Endothelial cell of umbilical vein (primary cell): Measurements from ENCODE around the gene GAB1. TPM values are rescaled to one million over a fixed set of nuclear protein-coding genes. Genes with fewer than 3 reads are reported as not detected.
A peak's percentile ranks its signal among the peaks of the same experiment; 100 is the strongest.

Source experiments
- BruUV-seq: library from RNA; stranded (reverse); fragments of 400-500 nt; replicated peaks from 2 replicates; lab custom pipeline; 2021; lab: Mats Ljungman, UMichigan
- CTCF ChIA-PET: fragments of 300-600, 350-600 bp; sonication (Branson Sonifier 250); formaldehyde crosslinking; loops from one replicate; lab custom pipeline; 2021; ENCODE audit warnings: antibody characterized with exemption, inconsistent platforms; lab: Charles Lee
- POLR2A ChIA-PET: fragments of 300-600, 350-600 bp; sonication (Branson Sonifier 250); formaldehyde crosslinking; loops from one replicate; lab custom pipeline; 2021; ENCODE audit warnings: antibody characterized with exemption, inconsistent platforms; lab: Charles Lee
- DNase-seq: peaks from one replicate; pipeline ENCODE4 v3.0.0-alpha.2; 2011; ENCODE audit warnings: low read depth, low spot score
- FAIRE-seq: peaks from 2 replicates; lab custom pipeline; 2011; peaks lifted over from hg19 to GRCh38; lab: Jason Lieb, UNC
- H2AFZ ChIP-seq: 2 replicates; pipeline ENCODE4 v1.6.0; 2012; ENCODE audit warnings: low read depth, low read length, control low read depth, inconsistent platforms
- H3K27ac ChIP-seq: 2 replicates; pipeline ENCODE4 v1.5.1; 2011; ENCODE audit warnings: low read depth, mild to moderate bottlenecking, control low read depth, low read length, moderate library complexity; ENCODE audit not compliant: insufficient read depth
- H3K27me3 ChIP-seq, 2 experiments: 2 replicates each; pipeline versions ENCODE4 v1.6.0 to v1.6.1; 2011; ENCODE audit warnings: low read length in 2 of 2, mixed read lengths in 1 of 2; ENCODE audit not compliant: control insufficient read depth in 2 of 2, insufficient read depth in 2 of 2
- H3K36me3 ChIP-seq, 2 experiments: 2 replicates in 1 of 2; 3 replicates in 1 of 2; pipeline ENCODE4 v1.5.1; 2011; ENCODE audit warnings: low read length in 2 of 2, mild to moderate bottlenecking in 1 of 2, moderate library complexity in 1 of 2; ENCODE audit not compliant: control insufficient read depth in 2 of 2, insufficient read depth in 2 of 2; ENCODE audit errors: extremely low read depth in 1 of 2
- H3K4me1 ChIP-seq: 3 replicates; pipeline ENCODE4 v1.5.1; 2011; ENCODE audit warnings: mild to moderate bottlenecking, low read length; ENCODE audit not compliant: control insufficient read depth, insufficient read depth; ENCODE audit errors: extremely low read depth
- H3K4me2 ChIP-seq: 2 replicates; pipeline ENCODE4 v1.6.1; 2011; ENCODE audit warnings: low read length, control low read depth, mixed read lengths; ENCODE audit not compliant: insufficient read depth
- H3K4me3 ChIP-seq, 3 experiments: fragments of 200-600 bp in 1 of 3; sonication (generic), shearing (Covaris generic) in 1 of 3; replicated peaks in 1 of 3; 2 replicates each; pipeline ENCODE4 v1.5.1; 2011 to 2016; ENCODE audit warnings: control low read depth in 3 of 3, low read length in 3 of 3, mild to moderate bottlenecking in 2 of 3, inconsistent platforms in 1 of 3, low read depth in 1 of 3, moderate library complexity in 1 of 3; ENCODE audit not compliant: insufficient read depth in 1 of 3
- H3K79me2 ChIP-seq: 2 replicates; pipeline ENCODE4 v1.6.0; 2012; ENCODE audit warnings: low read length, inconsistent platforms; ENCODE audit not compliant: control insufficient read depth, insufficient read depth
- H3K9ac ChIP-seq: replicated peaks from 2 replicates; pipeline ENCODE3; 2011; ENCODE audit warnings: low read length, control low read depth; ENCODE audit not compliant: insufficient read depth; ENCODE audit errors: extremely low read depth
- H3K9me1 ChIP-seq: replicated peaks from 3 replicates; pipeline ENCODE4 v1.6.0; 2011; ENCODE audit warnings: mild to moderate bottlenecking, low read length; ENCODE audit not compliant: control insufficient read depth, insufficient read depth; ENCODE audit errors: extremely low read depth
- H3K9me3 ChIP-seq: replicated peaks from 2 replicates; pipeline ENCODE4 v1.5.1; 2012; ENCODE audit warnings: low read length, inconsistent platforms; ENCODE audit not compliant: control insufficient read depth, insufficient read depth
- H4K20me1 ChIP-seq: replicated peaks from 2 replicates; pipeline ENCODE3; 2011; ENCODE audit warnings: mild to moderate bottlenecking, low read length; ENCODE audit not compliant: control insufficient read depth, insufficient read depth; ENCODE audit errors: extremely low read depth
- CTCF ChIP-seq, 2 donors: IDR thresholded peaks; 1 replicate in 1 of 2; 2 replicates in 1 of 2; pipeline ENCODE4 v1.5.1; 2011; ENCODE audit warnings: low read length in 2 of 2, mild to moderate bottlenecking in 2 of 2, moderate library complexity in 2 of 2, control low read depth in 1 of 2, inconsistent platforms in 1 of 2, low read depth in 1 of 2; ENCODE audit not compliant: insufficient read depth in 1 of 2; ENCODE audit errors: extremely low read depth in 1 of 2
- EZH2 ChIP-seq: IDR thresholded peaks from 2 replicates; pipeline ENCODE4 v1.6.1; 2012; ENCODE audit warnings: borderline replicate concordance, low read depth, mild to moderate bottlenecking, moderate library complexity, low read length, inconsistent platforms; ENCODE audit not compliant: severe bottlenecking
- FOS ChIP-seq: IDR thresholded peaks from 2 replicates; pipeline ENCODE4 v1.6.1; 2011; ENCODE audit warnings: mild to moderate bottlenecking, low read length, moderate library complexity, borderline replicate concordance; ENCODE audit not compliant: insufficient read depth
- GATA2 ChIP-seq: IDR thresholded peaks from 2 replicates; pipeline ENCODE4 v1.7.0; 2011; ENCODE audit warnings: low read depth, mild to moderate bottlenecking, moderate library complexity, mixed read lengths, low read length; ENCODE audit not compliant: insufficient read length, insufficient read depth
- JUN ChIP-seq: IDR thresholded peaks from 2 replicates; pipeline ENCODE4 v1.6.1; 2011; ENCODE audit warnings: borderline replicate concordance, low read depth; ENCODE audit not compliant: insufficient read length, insufficient read depth
- MAX ChIP-seq: IDR thresholded peaks from 2 replicates; pipeline ENCODE4 v1.6.1; 2011; ENCODE audit not compliant: insufficient read depth, insufficient read length
- MYC ChIP-seq: IDR thresholded peaks from one replicate; pipeline ENCODE4 v1.6.1; 2011; ENCODE audit warnings: mild to moderate bottlenecking, low read depth, low read length
- POLR2A ChIP-seq: IDR thresholded peaks from 2 replicates; pipeline ENCODE4 v1.6.1; 2012; ENCODE audit warnings: low read depth, mild to moderate bottlenecking, control low read depth, low read length
- POLR2AphosphoS5 ChIP-seq: IDR thresholded peaks from 2 replicates; pipeline ENCODE4 v1.6.1; 2012; ENCODE audit warnings: low read depth, mild to moderate bottlenecking, control low read depth, low read length, moderate library complexity; ENCODE audit not compliant: insufficient read depth
- dilution Hi-C: fragments of 300-500 bp; cut with MboI; formaldehyde crosslinking; loops from one replicate; pipeline ENCODE4 v1.15.0; 2019; ENCODE audit warnings: low sequenced_read_pairs; ENCODE audit not compliant: extremely low pct_ligation_motif_present
- intact Hi-C: fragments of 100-400 bp; cut with micrococcal nuclease; formaldehyde crosslinking; loops from one replicate; pipeline ENCODE4 v1.10.0; 2022
- polyA plus RNA-seq, 4 experiments: library from polyadenylated mRNA; depleted of rRNA in 3 of 4; stranded (reverse) in 3 of 4; unstranded in 1 of 4; fragments of >200 nt; gene quantifications; 2 replicates each; pipeline versions ENCODE4 v1.2.1 to v1.2.3, GENCODE V29; 2011 to 2012; ENCODE audit warnings: missing spikeins in 1 of 4
- total RNA-seq: library from RNA; stranded (reverse); gene quantifications from 2 replicates; pipeline ENCODE4 v1.2.3, GENCODE V29; 2021

GAB1 gene
- total and polyA plus RNA-seq, 2 donors (not counting 3 experiments of a cell fraction or from before 2014, with no cell fraction given): 9.3 to 37.7 TPM

- H3K27ac ChIP-seq: no peak overlapping the region
- H3K9me1 ChIP-seq: no peaks in the 10 kb centered on the region
- DNase-seq (peak; percentile 68), FAIRE-seq (no peak)
- ChIA-PET POLR2A (no interaction called here), CTCF (interaction anchor here (0.8 to 4.0 kb wide), 12 partner anchors 10 to 195 kb away, joined by 3 to 23 read pairs (median 4); partner anchors contain the start of gene GAB1)
- H3K36me3 ChIP-seq: no peaks in the 10 kb centered on the region
- peaks cover 2% of the 10 kb centered on the region for H4K20me1 ChIP-seq
- H2AFZ ChIP-seq: no peak overlapping the region
- H3K4me1 ChIP-seq: peaks cover 13% of the 10 kb centered on the region
- H3K9ac ChIP-seq: no peak overlapping the region
- no TSS peak for BruUV-seq
- no peak for TF ChIP-seq EZH2
- no peak for TF ChIP-seq POLR2A
- TF ChIP-seq FOS: peak; percentile 13
- TF ChIP-seq POLR2AphosphoS5: no peak
- no peak for TF ChIP-seq MAX
- no peak for TF ChIP-seq GATA2
- no peak for TF ChIP-seq MYC
- peak; percentile 25 for TF ChIP-seq JUN
- no peak for TF ChIP-seq CTCF (IDR thresholded peaks at IDR 0.05; ENCODE audit: extremely low read depth in 1 of 2, insufficient read depth in 1 of 2, low read depth in 1 of 2, low read length in 2 of 2)
- dilution Hi-C loops (no loop called here), intact Hi-C loops (no loop called here)
- H3K4me2 ChIP-seq: no peak overlapping the region
- H3K79me2 ChIP-seq: no peaks in the 10 kb centered on the region
- H3K27me3 ChIP-seq: no peaks in the 10 kb centered on the region
- no peaks in the 10 kb centered on the region for H3K9me3 ChIP-seq
- no peak overlapping the region for H3K4me3 ChIP-seq
These were observed 60.7 kb downstream of the GAB1 start for GRCh38 chr4:143397335-143397734.
